ENCODE measurements around the gene CYB5R3. TPM values are rescaled to one million over a fixed set of nuclear protein-coding genes. Genes with fewer than 3 reads are reported as not detected.

Gene CYB5R3
- total and polyA plus RNA-seq, 10 donors, result 37.3 to 134 (median 78.1) TPM

- TF ChIP-seq POLR2AphosphoS5 (IDR thresholded peaks at IDR 0.05) (no peak), CTCF (IDR thresholded peaks at IDR 0.05 in 8 of 11, conservative IDR thresholded peaks at IDR 0.05 in 3 of 11) (no peak), POLR2A (IDR thresholded peaks at IDR 0.05) (no peak)
- Histone ChIP-seq H3K4me3 (no peak overlapping the region), H3K27me3 (replicated peaks in 1 of 7) (no peaks in the 10 kb centered on the region), H3K9me3 (no peaks in the 10 kb centered on the region), H3K4me1 (peaks cover 0 to 57% (median 30%) of the 10 kb centered on the region in 6 donors), H3K27ac (no peak overlapping the region), H3K36me3 (peaks cover 0 to 43% (median 5%) of the 10 kb centered on the region in 6 donors)
- intact Hi-C loops (cut with DNase I; ENCODE audit: low total_unique reads), result no loop called here
- DNase-seq, result no peak
- WGBS, 5 donors, result 90 to 96% (median 92%) methylated on average over 15 to 25 of the region's 25 CpGs
Measured at GRCh38 chr22:42693763-42694683, 44.8 kb upstream of the CYB5R3 start.

GRCh38 chr22:42693055-42693762, 44.0 kb upstream of the CYB5R3 start:
- intact Hi-C loops (cut with DNase I; ENCODE audit: low total_unique reads), result no loop called here
- Histone ChIP-seq H3K9me3 (no peaks in the 10 kb centered on the region), H3K4me3 (no peak overlapping the region), H3K4me1 (peaks cover 0 to 56% (median 29%) of the 10 kb centered on the region in 6 donors), H3K27ac (no peak overlapping the region), H3K36me3 (peaks cover 0 to 43% (median 5%) of the 10 kb centered on the region in 6 donors), H3K27me3 (replicated peaks in 1 of 7) (no peaks in the 10 kb centered on the region)
- DNase-seq, result no peak
- TF ChIP-seq POLR2AphosphoS5 (IDR thresholded peaks at IDR 0.05) (no peak), POLR2A (IDR thresholded peaks at IDR 0.05) (no peak), CTCF (IDR thresholded peaks at IDR 0.05 in 8 of 11, conservative IDR thresholded peaks at IDR 0.05 in 3 of 11) (no peak)
- 86 to 98% (median 91%) methylated on average over 30 to 51 of the region's 51 CpGs for WGBS, 5 donors

GRCh38 chr22:42692239-42693054, 43.3 kb upstream of the CYB5R3 start:
- Histone ChIP-seq H3K4me3 (peak overlapping the region in 1 of 8 donors; percentile 36), H3K4me1 (peaks cover 0 to 56% (median 28%) of the 10 kb centered on the region in 6 donors)

More at GRCh38 chr22:42692239-42693054, 43.3 kb upstream of the CYB5R3 start:
- H3K36me3 ChIP-seq, result peaks cover 0 to 43% (median 5%) of the 10 kb centered on the region in 6 donors
- TF ChIP-seq POLR2A (IDR thresholded peaks at IDR 0.05), result no peak
- TF ChIP-seq POLR2AphosphoS5 (IDR thresholded peaks at IDR 0.05), result no peak
- TF ChIP-seq CTCF (IDR thresholded peaks at IDR 0.05 in 8 of 11, conservative IDR thresholded peaks at IDR 0.05 in 3 of 11), result no peak
- no peaks in the 10 kb centered on the region for H3K27me3 ChIP-seq (replicated peaks in 1 of 7)
- H3K9me3 ChIP-seq, result no peaks in the 10 kb centered on the region
- DNase-seq, result peak; percentile 84
- WGBS, 5 donors, result 72 to 76% (median 74%) methylated on average over 19 to 32 of the region's 32 CpGs
- intact Hi-C loops (cut with DNase I; ENCODE audit: low total_unique reads), result no loop called here
- peak overlapping the region in 2 of 8 donors; percentile 33 to 65 for H3K27ac ChIP-seq
